Stimulated activated CD4-positive, alpha-beta T cell treated with anti-CD3 and anti-CD28 coated beads, Interleukin-2, amount 100 ng/mL, for 48 hours (primary cell): Measurements from ENCODE around the gene PRKACB.
A peak's percentile ranks its signal among the peaks of the same experiment; 100 is the strongest.
"Not testable (repeated sequence)": the region's sequence is repeated elsewhere in the genome, so short reads cannot be mapped to it uniquely, and the experiment has no call there.

ENCODE experiments used
- DNase-seq, 2 donors: peaks; one replicate each; pipeline ENCODE4 v3.0.0-alpha.2; 2020

PRKACB gene

GRCh38 chr1:84143796-84144565 lies at the start of gene PRKACB:
Gene PRKACB (plus strand): TSS chr1:84144271. CDS start chr1:84144362, 91 bp downstream.
- DNase-seq, result no peak

- no peak for DNase-seq
Measured at GRCh38 chr1:84095308-84095707, 48.8 kb upstream of the PRKACB start.

- DNase-seq, result no peak
Measured at GRCh38 chr1:84096176-84096575, 47.9 kb upstream of the PRKACB start.

DNA sequence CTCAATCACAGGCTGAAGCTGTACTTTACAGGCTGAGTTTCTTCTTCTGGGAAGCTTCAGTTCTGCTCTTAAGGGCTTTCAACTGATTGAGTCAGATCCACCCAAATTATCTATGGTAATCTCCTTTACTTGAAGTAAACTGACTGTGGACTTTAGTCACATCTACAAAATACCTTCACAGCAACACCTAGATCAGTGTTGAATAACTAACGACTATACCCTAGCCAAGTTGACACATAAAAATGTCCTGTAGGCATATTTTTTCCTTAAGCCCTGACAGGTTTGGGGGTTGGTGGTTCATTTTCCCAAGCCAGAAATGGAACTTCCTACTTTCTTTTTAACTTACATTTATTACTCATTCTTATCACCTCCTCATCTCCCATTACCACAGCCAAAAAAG lies 42.9 kb upstream of the PRKACB start:
- no peak for DNase-seq

- no peak for DNase-seq
Measured at GRCh38 chr1:84103197-84103992, 40.7 kb upstream of the PRKACB start.

DNA sequence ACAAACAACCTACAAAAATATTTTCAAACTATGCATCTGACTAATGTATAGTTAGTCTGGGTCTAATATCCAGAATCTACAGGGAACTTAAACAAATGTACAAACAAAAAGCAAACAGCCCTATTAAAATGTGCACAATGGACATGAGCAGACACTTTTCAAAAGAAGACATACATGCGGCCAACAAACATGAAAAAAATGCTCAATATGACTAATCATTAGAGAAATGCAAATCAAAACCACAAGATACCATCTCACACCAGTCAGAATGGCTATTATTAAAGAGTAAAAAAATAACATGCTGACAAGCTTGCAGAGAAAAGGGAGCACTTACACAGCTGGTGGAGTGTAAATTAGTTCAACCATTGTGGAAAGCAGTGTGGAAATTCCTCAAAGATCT lies 36.5 kb upstream of the PRKACB start:
- DNase-seq, result not testable (repeated sequence)

- no peak for DNase-seq
Measured at GRCh38 chr1:84107955-84108354, 36.1 kb upstream of the PRKACB start.

GRCh38 chr1:84108900-84109578 lies 35.0 kb upstream of the PRKACB start:
- DNase-seq, result no peak

DNA sequence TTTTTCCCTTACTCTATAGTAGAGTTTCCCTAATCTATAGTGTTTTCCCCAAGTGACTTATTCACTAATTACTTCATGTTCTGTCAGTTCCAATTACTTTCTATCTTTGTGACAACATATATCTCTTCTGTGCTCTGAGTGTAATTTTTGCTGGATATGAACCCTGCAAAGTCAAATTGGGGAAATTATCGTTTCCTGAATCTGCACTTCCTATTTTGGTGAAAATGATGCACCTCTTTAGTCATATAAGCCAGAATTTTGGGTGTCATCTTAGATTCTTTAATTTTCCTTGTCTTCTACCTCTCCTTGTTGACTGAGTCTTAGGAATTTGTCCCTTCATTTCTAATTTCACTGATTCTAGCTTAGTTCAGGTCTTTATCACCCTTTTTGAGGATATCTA lies 33.4 kb upstream of the PRKACB start:
- DNase-seq, result no peak

- no peak for DNase-seq
Measured at GRCh38 chr1:84116558-84116957, 27.5 kb upstream of the PRKACB start.

GRCh38 chr1:84117868-84118267 lies 26.2 kb upstream of the PRKACB start:
- DNase-seq, result no peak

- DNase-seq, result no peak
Measured at GRCh38 chr1:84121360-84121759, 22.7 kb upstream of the PRKACB start.

- peak; percentile 23 to 47 for DNase-seq
Measured at GRCh38 chr1:84122780-84123382, 21.2 kb upstream of the PRKACB start.

- no peak for DNase-seq
Measured at GRCh38 chr1:84133479-84133878, 10.6 kb upstream of the PRKACB start.

DNA sequence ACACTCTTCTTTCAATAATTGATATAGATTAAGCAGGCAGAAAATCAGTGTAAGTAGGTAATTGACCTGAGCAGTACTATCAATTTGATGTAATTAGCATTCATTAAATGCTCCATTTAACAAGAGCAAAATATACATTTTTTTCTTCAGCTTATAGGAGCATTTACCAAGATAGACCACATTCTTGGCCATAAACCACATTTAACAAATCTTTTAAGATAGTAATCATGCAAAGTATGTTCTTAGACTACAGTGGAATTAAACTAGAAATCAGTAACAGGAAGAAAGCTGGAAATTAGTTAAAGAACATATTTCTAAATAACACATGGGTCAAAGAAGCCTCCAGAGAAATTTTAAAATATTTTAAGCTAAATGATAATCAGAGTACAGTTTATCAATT lies 8.7 kb upstream of the PRKACB start:
- DNase-seq, result no peak

GRCh38 chr1:84141182-84142003 lies 2.7 kb upstream of the PRKACB start:
- no peak for DNase-seq

DNA sequence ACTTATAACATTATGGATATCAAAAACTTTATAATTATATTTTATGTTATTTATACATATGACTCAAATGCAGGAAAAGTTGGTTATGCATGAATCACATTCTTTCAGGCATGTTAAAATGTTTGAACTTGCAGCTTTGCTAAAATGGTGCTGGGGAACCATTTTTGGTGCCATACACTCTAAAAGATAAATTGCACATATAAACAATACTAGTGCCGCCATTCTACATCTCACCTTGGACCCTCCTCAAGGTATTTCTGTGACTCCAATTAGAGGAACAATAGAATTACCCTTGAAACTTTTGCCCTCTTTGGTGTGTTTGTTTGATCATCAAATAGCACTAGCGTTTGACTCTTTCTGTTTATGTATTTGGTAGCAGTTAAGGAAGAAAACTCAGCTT lies 997 bp downstream of the PRKACB start:
- no peak for DNase-seq

DNA sequence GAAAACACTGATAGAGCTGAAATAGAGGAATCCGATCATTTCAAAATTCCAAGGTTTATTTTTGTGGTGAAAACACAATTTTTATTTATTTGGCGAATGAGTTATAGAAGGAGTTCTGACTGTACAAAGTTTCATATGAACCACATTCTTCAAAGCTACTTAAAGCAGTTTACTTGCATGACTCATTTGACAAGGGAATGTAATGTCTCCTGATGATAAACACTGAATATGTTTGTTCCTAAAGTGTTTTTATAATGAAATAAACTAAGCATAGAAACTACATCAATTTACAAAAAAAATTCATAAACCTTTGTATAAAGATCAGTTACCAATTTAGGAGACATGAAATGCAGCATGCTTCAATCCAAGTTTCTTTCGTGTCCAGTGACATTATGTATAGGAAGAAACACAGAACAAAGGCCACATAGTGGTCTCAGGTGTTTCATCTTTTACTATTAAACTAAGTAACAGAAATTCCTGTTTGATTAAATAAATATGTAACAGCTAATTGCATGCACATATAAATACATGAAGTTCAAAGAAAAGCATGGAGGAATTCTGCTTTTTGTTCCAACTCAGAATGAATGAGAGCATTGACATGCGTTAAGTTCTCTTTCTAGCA lies 2.5 kb downstream of the PRKACB start:
- DNase-seq, result no peak

DNA sequence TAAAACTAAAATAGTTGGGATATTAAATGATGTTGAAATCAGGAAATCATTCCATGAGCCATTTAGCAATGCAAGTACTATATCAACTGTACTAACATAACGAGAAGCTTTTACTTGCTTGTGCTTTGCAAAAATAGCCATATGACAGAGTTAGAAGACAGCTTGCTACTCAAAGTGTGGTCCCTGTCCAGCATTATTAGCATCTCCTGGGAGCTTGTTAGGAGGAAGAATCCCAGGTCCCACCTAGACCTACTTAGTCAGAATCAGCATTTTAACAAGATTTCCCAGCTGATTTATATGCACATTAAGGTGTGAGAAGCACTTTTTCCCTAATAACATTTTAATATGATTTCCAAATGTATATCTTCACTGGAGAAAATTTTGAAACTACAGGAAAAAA lies 4.7 kb downstream of the PRKACB start:
- DNase-seq, result no peak

GRCh38 chr1:84152649-84153056 lies 8.6 kb downstream of the PRKACB start:
- no peak for DNase-seq

DNA sequence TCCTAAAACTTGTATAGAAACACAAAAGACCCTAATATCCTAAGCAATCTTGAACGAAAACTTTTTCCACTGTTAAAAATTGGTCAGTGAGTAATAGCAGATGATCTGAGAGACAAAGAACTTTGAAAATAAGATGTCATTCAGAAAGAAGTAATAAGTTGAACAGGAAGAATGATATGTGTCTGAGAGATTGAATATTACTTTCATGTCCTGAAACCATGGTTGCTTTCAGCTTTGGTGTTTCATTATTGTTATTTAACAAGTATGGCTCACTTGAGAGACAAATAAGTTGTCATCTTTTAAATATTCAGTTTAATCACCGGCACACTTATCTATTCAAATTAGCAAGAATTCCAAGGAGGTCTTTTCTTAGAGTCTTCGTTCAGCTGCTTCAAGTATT lies 11.4 kb downstream of the PRKACB start:
- no peak for DNase-seq

DNA sequence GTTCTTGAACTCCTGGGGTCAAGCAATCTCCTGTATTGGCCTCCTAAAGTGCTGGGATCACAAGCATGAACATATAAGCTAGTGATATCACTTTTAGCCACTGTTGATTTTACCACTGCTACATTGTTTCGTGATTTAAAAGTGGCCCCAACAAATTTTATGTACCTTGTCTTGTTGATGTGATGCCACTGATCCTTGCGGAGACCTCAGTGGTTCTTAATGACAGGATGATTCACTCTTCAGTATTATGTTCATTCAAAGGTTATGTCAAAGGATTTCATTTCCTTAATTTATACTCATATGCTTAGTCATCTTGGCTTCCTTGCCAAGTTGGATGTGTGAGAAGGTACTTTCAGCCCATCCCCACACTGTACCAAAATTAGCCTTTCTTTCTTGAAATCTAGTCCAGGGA lies 12.1 kb downstream of the PRKACB start:
- no peak for DNase-seq
